Activated CD4-positive, alpha-beta T cell treated with anti-CD3 and anti-CD28 coated beads, Interleukin-2, amount 50 U/mL, for 48 hours (primary cell): ENCODE data around the gene ZNF169.
"Not testable (repeated sequence)": the region's sequence is repeated elsewhere in the genome, so short reads cannot be mapped to it uniquely, and the experiment has no call there.

Experiments
- DNase-seq, 2 experiments: peaks; one replicate each; pipeline ENCODE4 v3.0.0-alpha.2; 2020

Gene ZNF169

DNA sequence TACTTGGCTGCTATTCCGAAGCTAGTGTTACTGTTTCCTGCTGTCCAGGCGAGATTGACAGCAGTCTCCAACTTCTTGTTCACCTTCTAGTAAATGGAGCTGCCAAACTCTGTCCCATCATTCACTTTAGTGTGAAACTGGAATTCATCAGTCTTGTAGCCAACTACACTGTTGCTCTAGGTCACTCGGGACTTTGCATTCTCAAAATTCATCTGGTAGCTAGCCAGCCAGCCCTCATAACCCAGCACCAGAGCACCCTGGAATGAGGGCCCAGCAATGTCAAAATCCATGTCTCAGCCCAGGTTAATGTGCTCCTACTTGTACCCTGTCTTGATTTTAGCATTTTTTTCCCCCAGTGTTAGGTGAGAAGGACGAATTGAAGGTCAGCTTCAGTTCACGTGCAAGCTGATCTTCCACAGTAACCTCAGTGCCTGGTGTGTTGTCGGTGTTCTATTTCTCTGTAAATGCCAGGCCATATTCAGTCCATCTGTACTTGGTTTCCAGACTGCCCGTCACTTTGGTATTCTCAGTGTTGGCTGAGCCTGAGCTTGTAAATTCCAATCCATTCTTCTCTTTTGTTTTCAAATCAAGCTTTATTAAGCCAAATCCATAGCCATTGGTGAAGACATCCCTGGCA is 28.9 kb downstream of the ZNF169 start:
- no peak for DNase-seq

DNA sequence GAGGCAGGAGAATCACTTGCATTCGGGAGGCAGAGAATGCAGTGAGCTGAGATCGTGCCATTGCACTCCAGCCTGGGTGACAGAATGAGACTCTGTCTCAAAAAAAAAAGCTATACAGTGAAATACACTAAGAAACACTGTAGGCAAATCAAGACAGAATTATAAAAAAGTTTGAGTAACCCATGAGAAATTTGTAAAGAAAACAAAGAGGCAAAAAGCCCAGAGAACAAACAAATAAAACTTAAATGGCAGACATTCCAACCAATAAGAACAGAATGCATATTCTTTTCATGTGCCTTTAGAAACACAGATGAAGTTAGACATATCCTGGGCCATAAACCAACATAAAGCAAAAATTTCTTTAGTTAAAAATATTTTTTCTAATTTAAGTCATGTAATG is 30.6 kb downstream of the ZNF169 start:
- no peak for DNase-seq

DNA sequence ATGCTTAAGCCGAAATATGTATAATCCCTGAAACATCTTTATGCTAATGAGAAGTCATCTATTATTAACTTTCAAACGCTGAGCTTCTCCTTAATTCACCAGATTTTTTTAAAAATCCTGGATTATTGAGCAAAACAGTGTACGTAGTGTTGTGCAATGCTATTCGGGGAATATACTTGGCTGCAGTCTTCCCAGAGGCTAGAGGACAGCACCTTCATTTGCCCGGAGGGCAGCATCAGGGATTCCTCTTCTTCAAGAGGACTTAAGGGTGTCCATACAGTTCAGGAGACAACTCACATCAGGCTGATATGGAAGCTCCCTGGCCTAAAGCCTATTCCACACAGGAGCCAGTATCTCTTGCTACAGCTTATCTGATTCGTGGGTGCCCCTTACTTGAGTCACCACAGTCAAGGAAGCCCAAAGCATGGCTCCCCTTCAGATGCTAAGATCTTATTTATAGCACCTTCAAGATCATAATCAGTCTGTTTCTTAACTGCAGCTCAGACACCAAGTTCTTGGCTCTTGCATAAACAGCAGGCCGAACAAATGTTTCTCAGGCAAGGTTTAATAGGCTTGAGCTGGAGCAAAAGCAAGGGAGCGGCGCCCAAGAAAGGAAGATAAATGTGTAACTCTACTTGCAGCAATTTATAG is 40.0 kb downstream of the ZNF169 start:
- DNase-seq, result no peak

GRCh38 chr9:94300470-94301301 is 41.6 kb downstream of the ZNF169 start:
- no peak for DNase-seq

GRCh38 chr9:94301583-94301982 is 42.5 kb downstream of the ZNF169 start:
- DNase-seq, result no peak

DNA sequence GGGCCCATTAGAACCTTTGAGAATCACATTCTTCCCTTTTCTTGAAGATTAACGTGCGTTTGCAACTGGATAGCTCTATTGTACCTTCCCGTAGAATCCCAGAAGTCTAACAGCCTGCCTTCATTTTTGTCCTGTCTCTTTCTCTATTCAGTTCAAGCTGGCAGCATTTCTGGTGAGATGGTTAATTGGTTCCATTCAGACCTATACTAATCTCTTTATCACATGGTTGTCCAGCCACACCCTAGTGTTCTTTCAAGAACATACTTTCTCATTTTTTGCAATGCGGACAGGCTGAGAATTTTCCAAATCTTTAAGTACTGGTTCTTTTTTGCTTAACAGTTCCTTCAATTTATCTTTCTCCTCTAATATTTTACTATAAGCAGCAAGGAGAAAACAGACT is 43.3 kb downstream of the ZNF169 start:
- DNase-seq, result no peak

- no peak for DNase-seq
These were observed 44.2 kb downstream of the ZNF169 start for GRCh38 chr9:94303321-94303720.

GRCh38 chr9:94315034-94315984 is 56.2 kb downstream of the ZNF169 start:
- DNase-seq, result not testable (repeated sequence)

- not testable (repeated sequence) for DNase-seq
These were observed 57.1 kb downstream of the ZNF169 start for GRCh38 chr9:94316236-94316635.

DNA sequence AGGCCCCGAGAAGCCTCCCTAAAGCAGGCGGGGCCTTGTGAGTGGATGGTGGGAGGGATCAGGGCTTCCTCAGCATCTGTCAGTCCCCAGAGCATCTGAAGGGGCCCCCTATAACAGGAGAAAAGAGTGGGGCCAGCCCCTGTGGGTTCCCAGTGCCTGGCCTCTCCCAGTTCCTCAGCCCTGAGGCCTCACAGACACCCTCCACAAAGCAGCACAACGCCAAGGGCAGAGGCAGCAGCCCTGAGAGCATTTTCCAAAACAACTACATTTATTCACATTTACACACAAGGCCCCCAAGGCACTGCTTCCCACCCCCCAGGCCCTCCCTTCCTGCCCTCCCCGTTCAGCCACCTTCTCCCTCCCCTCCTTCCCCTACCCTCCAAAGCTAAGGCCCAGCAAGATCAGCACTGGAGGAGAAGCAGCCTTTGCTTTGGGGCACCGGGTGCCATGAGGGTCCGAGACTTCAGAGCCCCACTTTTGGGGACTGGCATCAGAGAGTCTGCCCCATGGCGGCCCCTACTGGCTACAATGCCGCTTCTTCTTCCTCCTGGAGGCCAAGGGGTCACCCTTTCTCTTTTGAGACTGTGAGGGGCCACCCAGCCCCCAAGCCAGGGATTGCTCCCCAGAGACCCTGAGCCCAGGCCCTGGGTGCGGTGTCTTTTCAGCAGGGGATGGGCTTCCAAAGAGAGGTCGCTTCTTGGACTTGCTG is 59.0 kb downstream of the ZNF169 start:
- DNase-seq, result not testable (repeated sequence)

GRCh38 chr9:94322342-94322940 is 63.3 kb downstream of the ZNF169 start:
- DNase-seq, result not testable (repeated sequence)

GRCh38 chr9:94323153-94323798 is 64.2 kb downstream of the ZNF169 start:
- not testable (repeated sequence) for DNase-seq

- not testable (repeated sequence) for DNase-seq
These were observed 66.5 kb downstream of the ZNF169 start for GRCh38 chr9:94325583-94325982.

DNA sequence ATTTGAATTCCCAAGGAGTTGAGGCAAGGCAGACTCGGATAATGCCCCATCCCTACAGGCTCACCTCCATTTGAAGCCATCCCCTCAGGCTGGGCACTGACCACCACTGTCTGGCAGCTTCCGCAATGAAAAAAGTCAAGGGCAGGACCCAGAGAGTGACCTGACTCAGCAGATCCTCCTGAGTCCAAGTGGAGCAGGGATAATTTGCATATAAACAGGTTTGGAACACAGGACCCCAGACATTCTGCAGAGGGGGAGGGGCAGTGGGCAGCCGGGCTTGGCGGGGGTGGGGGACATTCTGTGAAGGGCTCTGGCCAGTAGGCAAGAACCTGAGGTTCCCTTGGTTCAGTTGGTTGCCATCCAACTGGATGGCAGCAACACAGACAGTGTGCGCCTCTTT is 69.4 kb downstream of the ZNF169 start, which contains the start of gene NUTM2F:
TSS of gene NUTM2F (minus strand) at position 101 of the 400 bp plus-strand sequence. CDS start at position 80, 21 bp downstream.
- not testable (repeated sequence) for DNase-seq

DNA sequence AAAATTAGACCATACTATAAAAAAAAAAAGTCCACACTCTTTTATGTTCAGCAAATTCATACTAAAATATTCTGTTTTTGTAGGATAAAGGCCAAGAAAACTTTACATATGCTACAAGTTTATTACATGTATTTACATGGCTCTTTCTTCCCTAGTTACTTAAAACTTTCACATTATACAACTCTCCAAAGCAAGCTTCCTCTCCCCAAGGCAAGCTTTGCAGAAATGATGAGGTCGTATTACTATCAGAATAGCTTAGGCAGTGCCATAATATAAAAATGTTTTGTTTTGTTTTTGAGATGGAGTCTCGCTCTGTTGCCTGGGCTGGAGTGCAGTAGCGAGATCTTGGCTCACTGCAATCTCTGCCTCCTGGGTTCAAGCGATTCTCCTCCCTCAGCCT is 77.3 kb downstream of the ZNF169 start:
- DNase-seq, result not testable (repeated sequence)

- not testable (repeated sequence) for DNase-seq
These were observed 79.6 kb downstream of the ZNF169 start for GRCh38 chr9:94338723-94339122.

DNA sequence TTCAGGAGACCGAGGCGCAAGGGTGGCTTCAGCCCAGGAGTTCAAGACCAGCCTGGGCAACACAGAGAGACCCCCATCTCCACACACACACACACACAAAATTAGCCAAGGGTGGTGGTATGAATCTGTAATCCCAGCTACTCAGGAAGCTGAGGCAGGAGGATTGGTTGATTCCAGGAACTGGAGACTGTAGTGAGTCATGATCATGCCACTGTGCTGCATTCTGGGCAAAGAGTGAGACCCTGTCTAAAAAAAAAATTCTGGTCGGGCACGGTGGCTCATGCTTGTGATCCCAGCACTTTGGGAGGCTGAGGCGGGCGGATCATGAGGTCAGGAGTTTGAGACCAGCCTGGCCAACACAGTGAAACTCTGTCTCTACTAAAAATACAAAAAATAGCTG is 80.6 kb downstream of the ZNF169 start:
- DNase-seq, result not testable (repeated sequence)

DNA sequence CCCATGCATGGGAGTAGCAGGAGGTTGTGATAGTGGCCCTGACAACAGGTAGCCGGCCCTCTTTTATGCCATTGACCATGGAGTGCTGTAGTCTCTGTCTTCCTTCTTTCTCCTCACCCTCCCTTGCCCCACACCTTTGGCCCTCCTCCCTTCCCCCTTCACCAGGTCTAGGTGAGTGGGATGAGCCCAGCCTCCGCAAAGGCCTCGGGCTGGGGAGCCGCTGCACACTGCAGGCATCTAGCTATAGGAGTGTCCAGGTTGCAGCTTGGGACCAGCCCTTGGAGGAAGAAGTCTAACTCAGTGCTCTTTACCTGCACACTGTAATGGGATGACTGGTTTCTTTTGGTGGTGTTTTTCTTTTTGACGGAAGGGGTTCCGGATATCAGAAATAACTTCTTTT is 81.7 kb downstream of the ZNF169 start:
- not testable (repeated sequence) for DNase-seq

GRCh38 chr9:94341703-94342102 is 82.6 kb downstream of the ZNF169 start:
- not testable (repeated sequence) for DNase-seq

- DNase-seq, result not testable (repeated sequence)
These were observed 88.4 kb downstream of the ZNF169 start for GRCh38 chr9:94347451-94347850.

DNA sequence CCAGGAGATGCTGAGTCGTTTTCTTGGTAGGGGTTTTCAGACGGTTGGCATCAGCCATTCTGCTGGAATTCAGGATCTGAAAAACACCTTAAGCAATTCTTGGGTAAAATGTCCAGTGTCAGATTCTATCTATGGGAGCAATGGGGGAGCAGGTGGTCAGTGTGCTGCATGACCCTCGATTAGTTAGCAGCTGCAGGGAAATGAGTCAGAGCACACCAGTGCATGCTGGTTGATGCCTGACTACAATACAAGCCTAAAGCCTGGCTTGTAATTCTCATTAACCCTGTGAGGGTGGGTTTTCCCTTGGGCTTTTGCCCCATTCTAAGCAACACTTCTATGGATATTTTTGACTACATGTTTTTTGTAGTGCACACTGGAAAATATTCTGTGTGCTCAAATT is 89.7 kb downstream of the ZNF169 start:
- not testable (repeated sequence) for DNase-seq
